ENCODE measurements around the gene COG1. TPM values are rescaled to one million over a fixed set of nuclear protein-coding genes. Genes with fewer than 3 reads are reported as not detected.

The COG1 gene, protein sequence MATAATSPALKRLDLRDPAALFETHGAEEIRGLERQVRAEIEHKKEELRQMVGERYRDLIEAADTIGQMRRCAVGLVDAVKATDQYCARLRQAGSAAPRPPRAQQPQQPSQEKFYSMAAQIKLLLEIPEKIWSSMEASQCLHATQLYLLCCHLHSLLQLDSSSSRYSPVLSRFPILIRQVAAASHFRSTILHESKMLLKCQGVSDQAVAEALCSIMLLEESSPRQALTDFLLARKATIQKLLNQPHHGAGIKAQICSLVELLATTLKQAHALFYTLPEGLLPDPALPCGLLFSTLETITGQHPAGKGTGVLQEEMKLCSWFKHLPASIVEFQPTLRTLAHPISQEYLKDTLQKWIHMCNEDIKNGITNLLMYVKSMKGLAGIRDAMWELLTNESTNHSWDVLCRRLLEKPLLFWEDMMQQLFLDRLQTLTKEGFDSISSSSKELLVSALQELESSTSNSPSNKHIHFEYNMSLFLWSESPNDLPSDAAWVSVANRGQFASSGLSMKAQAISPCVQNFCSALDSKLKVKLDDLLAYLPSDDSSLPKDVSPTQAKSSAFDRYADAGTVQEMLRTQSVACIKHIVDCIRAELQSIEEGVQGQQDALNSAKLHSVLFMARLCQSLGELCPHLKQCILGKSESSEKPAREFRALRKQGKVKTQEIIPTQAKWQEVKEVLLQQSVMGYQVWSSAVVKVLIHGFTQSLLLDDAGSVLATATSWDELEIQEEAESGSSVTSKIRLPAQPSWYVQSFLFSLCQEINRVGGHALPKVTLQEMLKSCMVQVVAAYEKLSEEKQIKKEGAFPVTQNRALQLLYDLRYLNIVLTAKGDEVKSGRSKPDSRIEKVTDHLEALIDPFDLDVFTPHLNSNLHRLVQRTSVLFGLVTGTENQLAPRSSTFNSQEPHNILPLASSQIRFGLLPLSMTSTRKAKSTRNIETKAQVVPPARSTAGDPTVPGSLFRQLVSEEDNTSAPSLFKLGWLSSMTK
- total RNA-seq, result 34.3 TPM

GRCh38 chr17:73192894-73193701 is at the start of gene COG1:
Gene COG1 (plus strand): TSS chr17:73193055. CDS start chr17:73193070, 15 bp downstream.

Other genes starting within 250 kb of the COG1 start
- gene SLC39A11, start 100.4 kb upstream of the COG1 start, total RNA-seq, result 11.1 TPM
- 9.7 TPM for gene SSTR2, start 28.0 kb upstream of the COG1 start, total RNA-seq
- not detected for gene CPSF4L, start 68.8 kb downstream of the COG1 start, total RNA-seq
- gene CDC42EP4, start 118.9 kb downstream of the COG1 start, total RNA-seq, result 157 TPM

All from camera-type eye (tissue), 1 donor.